Measurements from ENCODE around the gene PRDM7.
"Not testable (repeated sequence)": the region's sequence is repeated elsewhere in the genome, so short reads cannot be mapped to it uniquely, and the experiment has no call there.

PRDM7 gene

DNA sequence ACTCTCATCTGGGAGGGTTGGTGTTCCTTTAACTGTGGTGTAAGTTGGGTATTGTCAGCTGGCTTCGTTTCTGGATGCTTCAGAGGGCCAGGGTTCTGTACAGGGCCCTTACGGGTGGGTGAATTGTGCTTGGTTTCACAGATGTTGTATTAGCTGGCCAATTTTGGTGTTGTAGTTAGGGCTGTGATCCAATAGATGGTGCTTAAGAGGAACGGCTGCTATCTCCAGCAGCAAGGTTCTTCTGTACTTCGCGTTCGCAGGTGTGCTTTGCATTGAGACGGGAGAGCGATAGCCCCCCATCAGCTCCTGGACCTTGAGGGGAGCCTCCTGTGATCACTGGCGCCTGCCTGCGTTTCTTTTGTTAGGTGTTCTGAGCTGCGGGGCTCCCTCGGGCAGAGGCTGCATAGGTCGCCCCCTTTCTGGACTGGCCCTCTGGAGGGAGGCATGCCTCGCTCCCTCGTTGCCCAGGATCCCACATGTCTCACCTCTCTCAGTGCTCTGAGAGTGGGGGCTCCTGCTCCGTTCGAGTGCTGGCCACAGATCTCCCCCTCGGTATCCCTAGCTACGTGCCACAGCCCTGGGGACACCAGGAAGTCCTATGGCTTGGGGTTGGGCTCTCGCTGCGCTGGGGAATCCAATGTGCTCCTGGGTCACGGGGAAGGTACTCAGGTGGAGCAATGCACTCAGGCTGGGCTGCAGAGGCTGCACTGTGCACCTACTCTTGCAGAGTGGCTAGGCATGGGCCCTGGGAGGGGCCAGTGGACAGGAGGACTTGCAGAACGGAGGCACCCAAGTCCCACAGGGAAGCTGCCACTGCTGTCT, 837 bp upstream of the PRDM7 start:
- DNase-seq (ENCODE audit: low spot score) (peak; percentile 23), FAIRE-seq (no peak)

DNA sequence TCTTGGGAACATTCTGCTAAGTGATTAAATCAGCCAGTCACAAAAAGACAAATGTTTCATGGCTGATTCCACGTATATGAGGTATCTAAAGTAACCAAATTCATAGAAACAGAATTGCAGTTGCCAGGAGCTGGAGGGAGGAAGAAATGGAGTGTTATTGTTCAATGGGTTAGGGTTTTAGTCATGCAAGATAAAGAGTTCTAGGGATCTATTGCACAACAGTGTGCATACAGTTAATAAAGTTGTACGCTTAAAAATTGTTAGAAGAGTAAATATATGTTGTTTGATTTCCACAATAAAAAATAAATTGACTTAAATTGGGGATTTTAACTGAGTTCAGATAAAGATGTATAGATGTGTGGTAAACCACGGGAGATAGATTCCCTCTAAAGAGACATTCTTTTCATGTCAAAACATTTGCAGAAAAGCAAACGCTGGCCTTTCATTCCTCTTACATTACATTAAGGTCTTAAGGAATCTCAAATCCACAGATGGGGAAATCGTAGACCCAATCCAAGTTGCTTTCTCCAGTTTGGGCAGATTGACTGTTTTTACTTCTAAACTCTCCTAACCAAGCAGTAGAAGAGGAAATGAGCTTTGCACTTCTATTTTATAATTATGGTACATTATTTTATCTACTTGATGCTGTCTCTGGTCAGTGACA, 4.6 kb downstream of the PRDM7 start:
- FAIRE-seq (no peak), DNase-seq (ENCODE audit: low spot score) (no peak)

DNA sequence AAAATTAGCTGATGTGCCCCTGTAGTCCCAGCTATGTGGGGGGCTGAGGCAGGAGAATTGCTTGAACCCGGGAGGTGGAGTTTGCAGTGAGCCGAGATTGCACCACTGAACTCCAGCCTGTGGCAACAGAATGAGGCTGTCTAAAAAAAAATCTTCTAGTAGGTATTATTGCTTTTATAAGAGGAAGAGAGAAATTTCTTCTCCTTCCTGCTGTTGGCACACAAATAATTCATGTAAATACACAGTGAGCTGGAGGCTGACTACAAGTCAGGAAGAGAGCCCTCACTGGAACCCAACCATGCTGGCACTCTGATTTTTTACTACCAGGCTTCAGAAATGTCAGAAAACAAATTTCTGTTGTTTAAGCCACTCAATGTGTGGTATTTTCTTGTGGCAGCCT, 6.7 kb downstream of the PRDM7 start:
- DNase-seq (ENCODE audit: low spot score) (no peak), FAIRE-seq (no peak)

DNA sequence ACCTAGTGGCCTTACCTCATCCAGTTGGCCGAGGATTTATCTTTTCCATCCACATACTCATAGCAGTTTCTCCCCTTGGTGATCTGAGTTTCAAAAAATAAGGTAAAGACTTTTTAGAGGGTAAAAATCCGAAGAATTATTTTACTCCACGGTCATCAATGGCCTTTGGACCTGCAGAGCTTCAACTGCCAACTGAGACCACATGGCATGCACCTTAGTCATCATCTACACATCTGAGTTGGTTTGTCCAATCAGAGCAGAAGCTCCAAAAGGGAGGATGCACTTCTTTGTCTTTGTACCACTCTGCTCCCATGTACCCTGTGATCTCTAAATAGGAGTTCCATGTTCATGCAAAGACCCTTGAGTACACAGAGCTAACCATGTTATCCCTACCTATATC, 15.7 kb downstream of the PRDM7 start:
- FAIRE-seq (no peak), DNase-seq (ENCODE audit: low spot score) (no peak)

DNA sequence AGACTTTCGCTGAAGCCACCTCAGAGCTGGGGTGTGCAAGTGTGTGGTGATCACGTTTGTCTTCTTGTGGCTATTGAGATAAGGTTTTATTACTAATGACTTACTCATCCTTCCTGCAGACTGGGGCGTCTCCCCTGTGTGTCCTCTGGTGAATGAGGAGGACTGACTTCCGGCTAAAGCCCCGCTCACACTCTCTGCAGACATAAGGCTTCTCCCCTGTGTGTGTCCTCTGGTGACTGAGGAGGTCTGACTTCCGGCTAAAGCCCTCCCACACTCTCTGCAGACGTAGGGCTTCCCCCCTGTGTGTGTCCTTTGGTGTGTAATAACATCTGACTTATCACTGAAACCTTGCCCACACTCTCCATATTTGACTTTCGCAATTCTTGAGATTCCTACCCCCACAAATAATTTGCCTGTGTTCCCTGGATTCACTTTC, 19.4 kb downstream of the PRDM7 start:
- DNase-seq (ENCODE audit: low spot score) (peak; percentile 40), FAIRE-seq (no peak)

DNA sequence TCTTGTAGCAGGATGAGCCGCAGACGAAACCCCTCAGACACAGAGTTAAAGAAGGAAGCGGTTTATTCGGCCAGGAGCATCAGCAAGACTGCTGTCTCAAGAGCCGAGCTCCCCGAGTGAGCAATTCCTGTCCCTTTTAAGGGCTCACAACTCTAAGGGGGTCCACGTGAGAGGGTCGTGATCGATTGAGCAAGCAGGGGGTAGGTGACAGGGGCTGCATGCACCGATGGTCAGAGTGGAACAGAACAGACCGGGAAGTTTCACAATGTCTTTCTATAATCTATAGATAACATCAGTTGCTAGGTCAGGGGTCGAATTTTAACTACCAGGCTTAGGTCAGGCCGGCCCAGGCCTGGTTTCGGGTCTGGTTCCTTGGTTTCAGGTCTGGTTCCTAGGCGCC, 20.6 kb downstream of the PRDM7 start:
- FAIRE-seq; DNase-seq (ENCODE audit: low spot score): not testable (repeated sequence)

DNA sequence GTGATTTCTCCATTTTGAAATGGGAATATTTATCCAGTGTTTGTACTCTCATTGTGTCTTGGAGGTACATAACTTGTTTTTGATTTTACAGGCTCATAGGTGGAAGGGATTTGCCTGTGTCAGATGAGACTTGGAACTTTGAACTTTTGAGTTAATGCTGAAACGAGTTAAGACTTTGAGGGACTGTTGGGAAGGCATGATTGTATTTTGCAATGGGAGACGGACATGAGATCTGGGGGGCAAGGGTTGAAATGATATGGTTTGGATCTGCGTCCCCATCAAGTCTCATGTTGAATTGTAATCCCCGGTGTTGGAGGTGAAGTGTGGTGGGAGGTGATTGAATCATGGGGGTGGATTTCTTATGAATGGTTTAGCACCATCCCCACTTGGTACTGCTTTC, 21.8 kb downstream of the PRDM7 start:
- DNase-seq (ENCODE audit: low spot score), result no peak
- FAIRE-seq, result no peak

DNA sequence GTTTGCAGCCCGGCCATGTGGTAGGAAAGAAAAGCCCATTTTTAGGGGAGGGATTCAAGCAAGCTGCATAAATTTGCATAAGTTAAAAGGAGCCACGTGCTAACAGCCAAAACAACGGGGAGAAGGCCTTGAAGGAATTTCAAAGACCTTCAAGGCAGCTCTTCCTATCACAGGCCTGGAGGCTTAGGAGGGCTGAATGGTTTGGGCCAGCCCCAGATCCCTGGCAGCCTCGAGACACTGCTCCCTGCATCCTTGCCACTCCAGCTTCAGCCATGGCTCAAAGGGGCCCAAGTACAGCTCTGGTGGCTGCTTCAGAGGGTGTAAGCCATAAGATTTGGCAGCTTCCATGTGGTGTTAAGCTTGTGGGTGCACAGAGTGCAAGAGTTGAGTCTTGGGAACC, 22.6 kb downstream of the PRDM7 start:
- no peak for DNase-seq (ENCODE audit: low spot score)

DNA sequence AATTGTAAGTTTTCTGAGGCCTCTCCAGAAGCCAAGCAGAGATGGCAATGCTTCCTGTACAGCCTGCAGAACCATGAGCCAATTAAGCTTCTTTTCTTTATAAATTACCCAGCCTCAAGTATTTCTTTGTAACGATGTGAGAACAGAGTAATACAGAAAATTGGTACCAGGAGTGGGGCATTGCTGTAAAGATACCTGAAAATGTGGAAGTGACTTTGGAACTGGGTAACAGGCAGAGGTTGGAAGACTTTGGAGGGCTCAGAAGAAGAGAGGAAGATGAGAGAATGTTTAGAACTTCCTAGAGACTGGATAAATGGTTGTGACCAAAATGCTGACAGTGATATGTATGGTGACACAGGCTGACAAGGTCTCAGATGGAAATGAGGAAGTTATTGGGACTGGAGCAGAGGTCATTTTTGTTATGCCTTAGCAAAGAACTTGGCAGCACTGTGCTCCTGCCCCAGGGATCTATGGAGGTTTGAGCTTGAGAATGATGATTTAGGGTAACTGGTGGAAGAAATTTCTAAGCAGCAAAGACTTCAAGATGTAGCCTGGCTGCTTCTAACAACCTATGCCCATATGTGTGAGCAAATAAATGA, 23.1 kb downstream of the PRDM7 start:
- DNase-seq (ENCODE audit: low spot score), result no peak
- FAIRE-seq, result no peak

More for the DNA sequence above, 22.6 kb downstream of the PRDM7 start:
- no peak for FAIRE-seq

DNA sequence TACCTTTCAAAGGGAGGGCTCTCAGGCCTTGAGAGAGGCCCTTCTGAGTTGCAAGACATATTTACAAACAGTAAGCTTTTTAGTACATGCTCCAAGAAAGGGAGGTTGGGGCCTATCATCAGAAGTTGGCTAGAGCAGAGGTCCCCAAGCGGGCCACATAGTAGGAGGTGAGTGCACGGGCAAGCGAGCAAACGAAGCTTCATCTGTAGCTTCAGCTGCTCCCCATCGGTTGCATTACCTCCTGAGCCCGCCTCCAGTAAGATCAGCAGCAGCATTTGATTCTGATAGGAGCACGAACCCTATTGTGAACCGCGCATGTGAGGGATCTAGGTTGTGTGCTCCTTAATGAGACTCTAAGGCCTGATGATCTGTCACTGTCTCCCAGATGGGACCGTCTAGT, 26.2 kb downstream of the PRDM7 start:
- DNase-seq (ENCODE audit: low spot score), result no peak
- peak; percentile 35 for FAIRE-seq

DNA sequence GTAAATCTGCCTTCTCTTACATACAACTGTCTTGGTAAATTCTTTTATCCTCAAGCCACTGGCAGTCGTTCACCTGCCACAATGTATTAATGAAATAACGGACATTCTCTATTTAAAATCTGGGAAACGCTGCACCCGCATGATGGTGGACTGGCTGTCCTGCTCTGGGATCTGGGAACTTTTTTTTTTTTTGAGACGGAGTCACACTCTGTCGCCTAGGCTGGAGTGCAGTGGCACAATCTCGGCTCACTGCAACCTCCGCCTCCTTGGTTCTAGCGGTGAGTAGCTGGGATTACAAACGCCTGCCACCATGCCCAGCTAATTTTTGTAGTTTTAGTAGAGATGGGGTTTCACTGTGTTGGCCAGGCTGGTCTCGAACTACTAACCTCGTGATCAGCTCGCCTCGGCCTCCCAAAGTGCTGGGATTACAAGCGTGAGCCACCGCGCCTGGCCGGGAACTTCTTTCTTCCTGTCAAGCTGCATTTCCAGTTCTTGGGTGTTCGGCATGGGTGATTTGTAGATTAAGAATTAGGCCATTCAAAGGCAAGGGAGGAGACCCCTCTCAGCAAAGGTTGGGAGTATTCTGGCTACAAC, 28.3 kb downstream of the PRDM7 start:
- FAIRE-seq, result no peak
- DNase-seq (ENCODE audit: low spot score), result no peak

DNA sequence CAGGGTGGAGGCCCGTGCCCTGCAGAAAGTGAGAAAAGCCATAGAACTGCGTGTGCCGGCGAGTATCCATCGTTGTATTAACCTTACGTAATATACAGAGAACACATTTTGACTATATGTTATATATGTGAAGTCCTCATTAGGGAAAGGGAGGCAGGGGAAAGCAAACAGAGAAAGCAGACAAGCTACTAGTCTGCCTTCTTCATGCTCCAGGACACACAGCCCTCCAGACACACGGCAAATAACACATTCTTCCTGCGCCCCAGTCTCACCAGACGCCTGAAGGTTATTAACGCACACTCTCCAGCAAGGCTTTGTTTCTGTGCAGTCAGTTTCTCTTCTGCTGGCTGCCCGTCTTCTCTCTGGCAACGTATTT, 28.8 kb downstream of the PRDM7 start:
- FAIRE-seq (no peak), DNase-seq (ENCODE audit: low spot score) (no peak)

DNA sequence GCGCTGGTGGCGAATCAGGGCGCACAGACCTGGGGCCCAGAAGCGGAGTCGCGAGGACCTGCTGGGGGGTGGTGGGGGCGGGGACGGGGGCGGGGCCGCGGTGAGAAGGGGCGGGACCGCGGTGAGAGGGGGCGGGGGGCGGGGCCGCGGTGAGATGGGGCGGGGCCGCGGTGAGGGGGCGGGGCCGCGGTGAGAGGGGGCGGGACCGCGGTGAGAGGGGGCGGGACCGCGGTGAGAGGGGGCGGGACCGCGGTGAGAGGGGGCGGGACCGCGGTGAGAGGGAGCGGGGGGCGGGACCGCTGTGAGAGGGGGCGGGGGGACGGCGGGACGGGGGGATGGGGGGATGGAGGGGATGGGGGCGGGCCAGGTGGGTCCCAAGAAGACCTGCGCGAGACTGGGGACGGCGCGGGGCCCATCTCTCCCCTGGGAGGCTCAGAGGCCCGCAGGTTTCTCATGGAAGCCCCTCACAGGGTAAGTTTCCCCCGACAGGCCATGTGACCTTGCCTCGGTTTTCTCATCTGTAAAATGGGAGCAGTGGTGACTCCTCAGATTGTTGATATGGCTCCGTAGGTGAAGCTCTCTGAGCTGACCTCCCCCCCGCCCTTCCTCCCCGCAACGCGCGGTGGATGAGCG, 29.3 kb downstream of the PRDM7 start:
- FAIRE-seq, result no peak
- DNase-seq (ENCODE audit: low spot score), result no peak

DNA sequence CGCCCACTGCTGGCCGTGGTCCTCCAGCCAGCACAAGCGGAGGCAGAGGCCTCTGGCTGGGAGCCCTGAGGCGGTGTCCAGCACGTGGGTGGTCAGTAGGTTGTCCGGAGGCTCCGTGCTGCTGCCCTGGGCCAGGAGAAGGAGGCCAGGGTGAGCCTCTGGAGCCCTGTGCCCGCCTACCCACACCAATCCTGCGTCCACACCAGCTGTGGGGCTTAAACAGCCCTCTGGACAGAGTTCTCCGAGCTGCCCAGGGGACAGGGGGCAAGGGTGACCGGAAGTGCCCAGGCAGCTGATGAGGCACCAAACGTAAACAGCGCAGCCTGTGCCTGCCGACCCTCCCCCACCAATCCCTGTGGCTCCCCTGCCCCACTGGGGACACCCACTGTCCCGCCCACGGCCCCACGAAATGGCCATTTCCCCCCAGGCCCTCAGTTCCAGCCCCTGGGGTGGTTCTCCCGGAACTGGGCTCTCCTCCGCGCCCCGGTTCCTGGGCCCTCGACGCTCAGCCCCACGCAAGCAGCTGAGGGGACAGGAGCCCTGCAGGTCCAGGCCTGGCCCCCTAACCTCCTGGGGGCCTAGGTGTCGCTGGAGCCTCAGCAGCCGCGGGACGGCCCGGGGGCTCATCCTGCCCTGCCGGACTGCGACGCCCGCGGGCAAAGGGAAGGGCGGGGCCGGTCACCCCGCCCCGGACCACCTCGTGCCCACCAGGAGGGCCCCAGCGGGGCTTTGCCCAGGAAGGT, 30.0 kb downstream of the PRDM7 start:
- FAIRE-seq (no peak), DNase-seq (ENCODE audit: low spot score) (no peak)

DNA sequence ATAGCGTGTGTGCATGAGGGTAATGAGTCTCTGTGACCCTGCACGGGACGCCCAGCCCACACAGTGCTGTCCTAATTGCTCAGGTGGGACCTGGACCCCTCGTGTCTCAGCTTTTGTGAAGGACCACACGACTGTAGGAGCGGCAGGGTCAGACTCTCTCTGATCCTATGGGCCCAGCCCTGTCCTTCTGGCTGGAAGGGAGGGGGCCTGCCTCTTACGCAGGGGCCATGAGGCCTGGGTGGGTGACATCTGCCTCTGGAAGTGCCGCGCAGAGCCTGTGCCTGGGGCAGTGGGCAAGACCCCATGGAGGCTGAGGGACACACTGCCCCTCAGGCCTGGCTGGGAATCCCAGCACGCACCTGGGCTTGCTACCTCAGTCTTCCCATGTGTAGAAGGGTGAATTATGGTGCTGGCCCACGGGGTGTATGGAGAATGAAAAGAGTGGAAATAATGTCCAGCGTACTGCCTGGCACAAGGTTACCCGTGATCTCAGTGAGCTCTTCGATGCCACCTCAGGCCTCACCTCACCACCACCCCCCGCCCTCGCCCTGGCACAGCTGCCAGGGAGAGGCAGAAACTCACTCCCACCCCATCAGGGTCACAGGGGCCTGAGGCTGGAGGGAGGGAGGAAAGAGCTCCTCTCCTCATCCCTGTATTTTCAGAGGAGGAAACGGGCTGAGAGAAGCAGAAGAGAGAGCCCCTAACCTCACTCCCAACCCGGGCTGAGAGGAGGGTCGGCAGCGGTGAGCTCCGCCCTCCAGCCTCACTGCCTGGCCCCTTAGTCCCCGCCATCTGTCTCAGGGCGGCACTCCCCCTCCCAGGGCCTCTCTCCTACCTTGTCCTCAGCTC, 30.8 kb downstream of the PRDM7 start:
- FAIRE-seq, result no peak
- no peak for DNase-seq (ENCODE audit: low spot score)

DNA sequence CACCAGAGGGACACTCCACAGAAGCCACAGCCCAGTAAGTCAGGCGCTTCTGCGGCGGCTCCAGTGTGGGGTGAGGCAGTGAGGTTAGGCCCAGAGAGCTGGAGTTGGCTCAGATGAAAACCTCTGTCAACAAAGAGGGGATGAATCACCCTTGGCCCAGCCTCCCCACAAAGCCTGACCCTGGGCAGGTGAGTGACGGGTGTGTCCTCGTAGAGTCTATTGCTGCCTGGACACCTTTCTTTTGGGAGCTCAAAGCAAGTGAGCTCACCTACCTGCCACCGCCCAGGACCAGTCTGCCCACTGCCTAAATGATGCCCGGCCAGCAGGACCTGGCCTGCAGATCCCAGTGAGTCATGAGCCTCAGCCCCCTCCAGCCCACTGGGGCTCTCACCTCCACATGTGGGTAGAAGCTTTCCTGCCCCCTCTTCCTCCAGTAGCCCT, 33.0 kb downstream of the PRDM7 start:
- FAIRE-seq, result no peak
- peak; percentile 71 for DNase-seq (ENCODE audit: low spot score)

DNA sequence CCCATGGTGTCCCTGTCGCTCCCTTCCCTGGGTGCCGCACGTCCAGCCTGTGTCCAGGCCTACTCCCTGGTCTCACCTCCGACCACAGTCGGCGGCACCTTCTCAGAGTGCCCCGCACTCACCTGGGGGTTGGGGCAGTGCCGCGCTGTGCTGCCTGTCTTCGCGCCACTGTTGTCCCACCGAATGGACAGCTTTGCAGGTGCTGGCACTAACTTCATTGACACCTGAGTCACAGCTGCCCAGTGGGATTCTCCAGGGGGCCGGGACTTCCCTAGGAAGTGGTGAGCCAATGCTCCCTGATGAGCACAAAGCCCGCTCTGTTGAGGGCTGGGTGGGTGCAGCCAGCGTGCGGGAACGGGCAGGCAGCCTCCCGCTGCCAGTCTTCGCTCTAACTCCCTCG, 33.6 kb downstream of the PRDM7 start:
- FAIRE-seq, result no peak
- no peak for DNase-seq (ENCODE audit: low spot score)

DNA sequence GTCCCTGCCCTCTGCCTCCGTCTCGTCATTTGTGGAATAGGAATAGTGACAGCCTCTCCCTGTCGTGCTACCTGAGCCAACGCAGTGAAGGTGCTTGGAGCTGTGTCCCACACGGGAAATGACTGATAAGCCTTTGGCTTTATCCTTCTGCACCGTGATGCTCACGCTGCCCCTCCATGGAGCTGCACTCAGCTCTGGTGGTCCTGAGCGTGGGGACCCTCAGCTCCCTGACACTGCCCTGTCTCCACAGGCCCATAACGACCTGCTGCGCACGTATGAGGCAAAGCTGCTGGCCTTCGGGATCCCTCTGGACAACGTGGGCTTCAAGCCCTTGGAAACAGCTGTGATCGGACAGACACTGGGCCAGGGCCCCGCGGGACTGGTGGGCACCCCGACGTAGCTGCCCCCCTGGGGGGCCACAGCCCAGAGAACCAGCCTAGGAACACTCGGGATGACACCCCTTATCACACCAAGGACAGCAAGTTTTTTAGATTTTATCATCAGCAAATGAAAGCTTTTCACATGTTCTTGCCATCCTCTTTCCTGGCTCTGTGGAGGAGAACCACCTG, 34.1 kb downstream of the PRDM7 start:
- DNase-seq (ENCODE audit: low spot score) (no peak), FAIRE-seq (no peak)

DNA sequence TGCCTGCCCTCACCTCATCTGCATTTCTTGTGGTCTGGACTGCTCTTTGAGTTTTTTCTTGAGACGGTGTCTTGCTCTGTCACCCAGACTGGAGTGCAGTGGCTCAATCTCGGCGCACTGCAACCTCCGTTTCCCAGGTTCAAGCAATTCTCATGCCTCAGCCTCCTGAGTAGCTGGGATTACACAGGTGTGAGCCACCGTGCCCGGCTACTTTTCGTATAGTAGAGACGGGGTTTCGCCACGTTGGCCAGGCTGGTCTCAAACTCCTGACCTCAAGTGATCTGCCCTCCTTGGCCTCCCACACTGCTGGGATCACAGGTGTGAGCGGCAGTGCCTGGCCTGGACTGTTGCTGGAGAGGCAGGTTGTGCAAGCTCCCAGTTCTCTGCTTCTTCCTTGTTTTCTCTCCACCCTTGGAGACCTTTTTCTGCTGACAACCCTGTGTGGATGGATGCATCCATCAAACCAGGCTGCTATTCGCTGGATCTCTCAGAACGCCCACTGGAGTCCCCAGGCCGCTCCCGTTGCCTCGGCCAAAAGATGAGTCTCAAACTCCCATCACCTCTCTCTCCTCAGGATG, 35.1 kb downstream of the PRDM7 start:
- FAIRE-seq (no peak), DNase-seq (ENCODE audit: low spot score) (no peak)

All from urothelium cell line (cell line).